Femur (tissue), 1 donor: ENCODE measurements around the gene NME8.

Source experiments
- DNase-seq: peaks from one replicate; pipeline ENCODE4 v3.0.0-alpha.2; 2017

NME8 gene

DNA sequence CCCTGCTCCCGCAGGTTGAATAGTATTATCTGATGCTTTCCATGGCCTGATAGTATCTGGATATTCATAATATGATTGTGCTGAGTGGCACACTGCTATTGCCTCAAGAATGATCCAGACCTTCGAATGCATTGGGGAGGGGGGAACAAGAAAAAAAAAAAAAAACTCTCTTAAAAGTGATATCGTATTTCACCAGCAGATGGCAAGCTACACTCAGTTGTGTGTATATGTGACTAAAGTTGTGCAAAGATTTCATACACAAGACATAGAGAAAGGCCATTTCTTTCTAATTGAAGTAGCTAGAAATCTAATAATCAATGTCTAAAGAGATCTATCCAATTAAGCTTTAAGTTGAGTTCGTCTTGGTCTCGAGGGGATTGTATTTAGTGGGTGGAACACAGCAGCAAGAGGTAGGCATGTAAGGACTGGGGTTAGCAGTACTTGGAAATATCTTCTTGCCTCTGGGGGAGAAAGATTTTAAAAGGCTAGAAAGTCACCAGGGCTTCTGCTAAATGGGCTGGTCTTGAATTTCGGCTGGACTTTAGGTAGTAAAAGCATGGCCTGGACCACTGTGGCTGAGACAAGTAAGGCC, 52.9 kb downstream of the NME8 start:
- no peak for DNase-seq

- DNase-seq: no peak
Observed at GRCh38 chr7:37901890-37902524, 53.6 kb downstream of the NME8 start.

DNA sequence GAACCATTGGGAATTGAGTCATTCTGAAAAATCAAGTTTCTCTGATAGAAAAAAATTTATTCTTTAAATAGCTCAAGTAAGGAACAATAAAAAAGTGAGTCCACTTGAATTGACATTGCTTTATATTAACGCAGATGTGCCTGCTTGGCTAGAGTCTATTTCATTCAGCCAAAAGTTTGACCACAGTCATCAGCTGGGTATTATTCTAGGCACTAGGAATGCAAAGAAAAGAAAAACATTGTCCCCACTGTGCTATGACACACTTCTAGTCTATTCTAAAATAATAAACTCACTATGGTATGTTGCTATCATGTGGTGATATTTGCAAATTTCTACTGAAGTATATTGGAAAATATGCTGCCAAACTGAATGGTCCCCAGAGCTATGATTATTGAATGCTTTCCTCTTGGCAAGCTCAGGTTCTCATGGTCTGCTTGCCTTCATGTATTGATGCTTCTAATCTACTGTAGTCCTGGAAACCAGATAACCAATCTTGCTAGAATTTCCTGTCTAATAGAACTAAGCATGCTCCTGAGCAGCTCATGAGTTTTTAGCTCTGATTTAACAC, 59.9 kb downstream of the NME8 start:
- no peak for DNase-seq

DNA sequence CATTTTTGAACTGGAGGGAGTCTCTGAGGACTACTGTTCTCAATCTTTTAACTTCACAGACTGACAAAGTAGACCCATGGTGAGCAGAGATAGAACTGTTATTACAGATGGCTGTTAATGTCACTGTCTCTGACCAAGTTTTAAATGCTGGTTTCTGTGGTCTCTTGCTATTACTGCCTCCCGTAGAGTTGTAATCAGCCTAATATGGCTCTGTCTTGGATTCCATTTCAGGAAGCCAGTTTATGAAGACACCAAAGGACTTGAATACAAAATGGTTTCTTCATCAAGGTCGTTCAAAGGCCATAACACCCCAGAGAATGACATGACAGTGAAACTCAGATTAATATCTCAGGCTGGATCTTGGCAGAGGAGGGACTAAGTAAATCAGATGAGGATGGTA, 64.4 kb downstream of the NME8 start:
- DNase-seq: no peak

GRCh38 chr7:37915438-37915837, 67.0 kb downstream of the NME8 start:
- peak; percentile 68 for DNase-seq

GRCh38 chr7:37916017-37916672, 67.7 kb downstream of the NME8 start:
- peak; percentile 65 for DNase-seq

GRCh38 chr7:37916673-37917660, 68.6 kb downstream of the NME8 start, which contains the start of gene SFRP4:
Gene SFRP4, minus strand, starts transcription at chr7:37916817. Its CDS starts 280 bp downstream, at chr7:37916537.
- peak; percentile 90 for DNase-seq

- DNase-seq: no peak
Observed at GRCh38 chr7:37918526-37918925, 70.1 kb downstream of the NME8 start.

- DNase-seq: peak; percentile 77
Observed at GRCh38 chr7:37920305-37920848, 72.0 kb downstream of the NME8 start, which contains the start of gene EPDR1. Gene EPDR1, plus strand, starts transcription at chr7:37920640. Its CDS starts 300 bp downstream, at chr7:37920940.

DNA sequence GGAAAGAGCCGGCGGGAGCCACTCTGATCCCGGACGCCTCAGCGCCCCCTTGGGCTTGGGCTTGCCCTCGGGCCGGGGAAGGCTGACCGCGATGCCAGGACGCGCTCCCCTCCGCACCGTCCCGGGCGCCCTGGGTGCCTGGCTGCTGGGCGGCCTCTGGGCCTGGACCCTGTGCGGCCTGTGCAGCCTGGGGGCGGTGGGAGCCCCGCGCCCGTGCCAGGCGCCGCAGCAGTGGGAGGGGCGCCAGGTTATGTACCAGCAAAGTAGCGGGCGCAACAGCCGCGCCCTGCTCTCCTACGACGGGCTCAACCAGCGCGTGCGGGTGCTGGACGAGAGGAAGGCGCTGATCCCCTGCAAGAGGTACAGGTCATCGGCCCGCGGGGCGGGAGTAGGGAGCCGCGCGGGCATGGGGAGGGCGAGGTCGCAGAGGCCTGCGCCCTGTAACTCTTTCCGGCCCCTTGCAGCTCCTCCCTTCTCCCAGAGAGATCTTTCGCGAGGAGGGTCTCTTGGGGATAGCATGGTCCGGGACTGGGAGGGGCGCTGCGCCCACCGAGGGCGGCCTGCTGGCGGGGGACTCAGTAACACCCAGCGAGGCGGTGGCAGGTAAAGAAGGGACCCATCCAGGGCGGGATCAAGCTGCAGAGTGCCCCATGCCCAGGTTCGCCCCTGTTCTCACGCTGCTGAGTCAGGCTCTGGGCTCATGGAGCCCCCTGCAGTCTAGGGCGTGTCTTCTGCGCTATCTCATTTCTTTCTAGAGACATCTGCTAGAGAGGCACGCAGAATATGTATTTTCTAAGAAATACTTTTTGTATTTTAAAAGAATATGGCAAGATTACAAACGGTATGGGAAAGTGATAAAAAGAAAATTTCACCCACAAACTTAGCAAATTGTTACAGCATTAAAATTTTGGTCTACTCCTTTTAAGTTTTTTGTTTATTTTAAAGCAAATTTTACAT, 72.7 kb downstream of the NME8 start:
- DNase-seq: peak; percentile 67

GRCh38 chr7:37921876-37922275, 73.5 kb downstream of the NME8 start:
- no peak for DNase-seq

DNA sequence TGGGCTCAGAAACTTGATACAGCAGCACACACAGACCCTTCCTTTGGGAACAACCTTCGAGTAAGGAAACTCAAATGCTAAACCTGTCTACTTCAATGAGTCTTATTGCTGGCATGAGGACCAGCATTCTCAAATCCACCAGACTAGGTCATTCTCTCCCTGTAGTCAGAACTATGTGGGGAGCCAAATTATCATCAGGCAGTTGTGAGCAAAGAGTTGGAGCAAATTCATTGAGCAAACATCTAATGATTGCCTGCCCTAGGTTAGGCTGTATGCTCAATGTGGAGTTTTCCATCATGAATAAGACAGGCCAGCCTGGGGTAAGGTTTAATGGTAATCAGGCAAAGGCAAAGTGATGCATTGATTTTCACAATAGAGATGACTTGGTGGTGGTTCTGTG, 75.6 kb downstream of the NME8 start:
- no peak for DNase-seq

- DNase-seq: peak; percentile 56
Observed at GRCh38 chr7:37924491-37925041, 76.2 kb downstream of the NME8 start.

DNA sequence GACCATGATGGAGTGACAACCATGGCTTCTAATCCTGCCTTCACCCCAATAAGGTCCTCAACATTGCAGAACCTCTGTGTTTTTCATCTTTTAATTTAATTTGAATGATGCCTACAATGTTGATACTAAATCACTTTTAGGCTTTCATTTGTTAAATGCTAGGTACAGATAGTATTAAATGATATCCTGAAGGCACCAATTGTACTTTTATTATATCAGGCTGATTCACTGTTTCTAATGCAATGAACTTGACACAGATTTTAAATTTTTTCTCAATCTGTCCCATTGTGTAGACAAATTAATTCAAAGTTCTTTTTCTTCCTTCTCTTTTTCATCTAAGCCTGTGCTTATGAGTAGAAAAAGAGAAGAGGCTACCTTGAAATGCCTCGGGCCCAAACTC, 77.2 kb downstream of the NME8 start:
- DNase-seq: no peak

DNA sequence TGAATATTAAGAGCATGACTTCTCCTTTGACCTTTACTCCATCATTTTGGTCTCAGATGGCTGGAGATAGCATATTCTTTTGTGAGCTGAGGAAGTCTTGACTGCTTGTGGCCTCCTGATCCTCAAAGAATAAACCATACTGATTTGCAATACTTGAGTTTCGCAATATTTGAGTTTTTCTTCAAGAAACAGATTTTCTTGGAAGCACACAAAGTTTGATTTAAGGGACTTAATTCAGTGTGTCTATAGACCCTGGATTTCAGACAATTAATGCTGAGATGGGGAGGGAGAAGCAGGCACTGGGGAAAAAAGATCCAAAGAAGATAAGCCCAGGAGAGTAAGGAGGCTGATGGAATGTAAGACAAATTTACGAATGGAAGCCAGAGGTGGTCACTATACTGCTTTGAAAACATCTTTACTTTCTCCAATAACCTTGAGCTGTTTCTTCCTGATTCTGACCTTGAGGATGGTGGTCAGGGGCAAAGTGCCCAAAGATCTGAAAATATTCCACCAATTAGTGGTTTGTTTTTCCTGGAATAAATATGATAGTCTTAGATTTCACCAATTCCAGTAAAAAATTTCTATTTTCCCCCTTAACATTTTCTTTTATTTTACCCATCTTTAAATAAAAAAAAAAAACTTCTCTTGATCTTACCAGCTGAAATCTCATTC, 79.5 kb downstream of the NME8 start:
- no peak for DNase-seq

DNA sequence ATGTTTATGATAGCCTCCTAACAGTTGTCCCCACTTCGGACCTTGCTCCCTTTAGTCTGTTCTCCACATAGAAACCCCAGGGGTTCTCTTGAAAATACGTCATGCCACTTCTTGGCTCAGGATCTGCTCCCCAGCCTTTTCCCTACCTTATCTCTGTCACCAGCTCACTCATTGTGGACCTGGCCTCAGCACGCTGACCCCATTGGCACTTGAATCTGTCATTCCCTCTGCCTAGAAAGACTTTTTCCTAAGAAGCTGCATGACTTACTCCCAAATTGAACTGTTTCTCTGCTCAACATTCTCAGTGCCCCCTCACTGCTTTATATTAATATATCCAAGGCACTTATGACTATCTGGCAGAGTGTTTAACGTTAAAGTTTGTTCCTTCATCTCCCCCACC, 80.5 kb downstream of the NME8 start:
- no peak for DNase-seq

DNA sequence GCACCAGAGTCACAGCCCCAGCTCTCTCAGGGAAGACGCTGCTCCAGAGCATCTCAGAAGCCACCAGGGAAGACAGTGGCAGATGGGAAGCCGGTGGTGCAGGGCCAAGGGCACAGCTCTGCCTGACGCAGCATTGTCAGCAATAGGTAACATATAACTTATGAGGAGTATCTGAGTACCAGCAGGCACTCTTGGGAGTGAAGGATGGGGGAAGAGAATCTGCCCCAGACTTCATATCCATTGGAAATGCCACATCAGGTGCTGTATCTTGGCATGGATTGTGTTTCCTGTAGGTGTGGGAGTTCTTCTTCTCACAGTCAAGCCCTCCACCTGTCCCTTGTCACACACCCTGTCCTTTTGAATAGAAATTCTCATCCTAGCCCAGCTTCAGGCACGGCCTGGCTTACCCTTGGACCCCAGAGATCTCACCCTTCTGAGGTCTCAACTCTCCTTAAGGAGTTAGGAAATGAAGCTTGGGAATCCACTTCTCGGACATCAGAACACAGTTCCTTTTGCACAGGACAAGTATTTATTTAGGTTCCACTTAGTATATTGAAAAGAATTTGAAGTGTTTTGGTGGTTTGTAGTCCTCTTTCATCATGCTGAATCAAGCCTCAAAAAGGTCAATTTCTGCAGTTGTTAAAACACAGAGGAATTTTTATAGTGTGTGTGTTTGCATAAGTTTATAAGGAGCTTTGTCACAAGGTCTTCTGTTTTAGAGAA, 82.0 kb downstream of the NME8 start:
- no peak for DNase-seq

- no peak for DNase-seq
Observed at GRCh38 chr7:37932543-37932942, 84.1 kb downstream of the NME8 start.

DNA sequence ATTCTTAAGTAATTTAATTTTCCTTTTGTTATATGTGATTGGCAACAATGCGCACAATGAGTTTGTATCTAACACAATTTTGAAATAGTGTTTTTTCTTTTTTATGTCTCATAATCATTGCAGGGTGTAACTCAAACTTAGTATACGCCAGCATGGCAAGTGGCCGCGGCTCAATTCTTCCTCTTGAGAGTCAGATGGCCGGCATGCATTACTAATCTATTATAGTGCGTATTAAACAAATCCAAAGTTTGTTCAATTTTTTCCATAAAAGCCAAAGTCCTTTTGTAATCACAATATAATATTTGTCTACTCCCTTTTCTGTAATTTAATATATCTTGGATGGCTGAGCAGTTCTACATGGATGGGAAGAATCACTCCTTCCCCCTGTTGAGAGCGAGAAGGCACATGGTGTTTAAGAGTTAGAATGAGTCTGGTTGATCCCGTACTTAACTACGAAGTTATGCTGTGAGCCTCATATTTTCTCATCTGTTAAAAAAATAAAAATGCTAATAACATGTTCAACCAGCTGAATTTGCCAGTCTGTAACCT, 84.7 kb downstream of the NME8 start:
- no peak for DNase-seq
